ENCODE data around the gene ABCB8. TPM values are rescaled to one million over a fixed set of nuclear protein-coding genes. Genes with fewer than 3 reads are reported as not detected.
"Not testable (repeated sequence)": the region's sequence is repeated elsewhere in the genome, so short reads cannot be mapped to it uniquely, and the experiment has no call there.

ABCB8 gene
- total RNA-seq, 1 donor, result 27.5 TPM

DNA sequence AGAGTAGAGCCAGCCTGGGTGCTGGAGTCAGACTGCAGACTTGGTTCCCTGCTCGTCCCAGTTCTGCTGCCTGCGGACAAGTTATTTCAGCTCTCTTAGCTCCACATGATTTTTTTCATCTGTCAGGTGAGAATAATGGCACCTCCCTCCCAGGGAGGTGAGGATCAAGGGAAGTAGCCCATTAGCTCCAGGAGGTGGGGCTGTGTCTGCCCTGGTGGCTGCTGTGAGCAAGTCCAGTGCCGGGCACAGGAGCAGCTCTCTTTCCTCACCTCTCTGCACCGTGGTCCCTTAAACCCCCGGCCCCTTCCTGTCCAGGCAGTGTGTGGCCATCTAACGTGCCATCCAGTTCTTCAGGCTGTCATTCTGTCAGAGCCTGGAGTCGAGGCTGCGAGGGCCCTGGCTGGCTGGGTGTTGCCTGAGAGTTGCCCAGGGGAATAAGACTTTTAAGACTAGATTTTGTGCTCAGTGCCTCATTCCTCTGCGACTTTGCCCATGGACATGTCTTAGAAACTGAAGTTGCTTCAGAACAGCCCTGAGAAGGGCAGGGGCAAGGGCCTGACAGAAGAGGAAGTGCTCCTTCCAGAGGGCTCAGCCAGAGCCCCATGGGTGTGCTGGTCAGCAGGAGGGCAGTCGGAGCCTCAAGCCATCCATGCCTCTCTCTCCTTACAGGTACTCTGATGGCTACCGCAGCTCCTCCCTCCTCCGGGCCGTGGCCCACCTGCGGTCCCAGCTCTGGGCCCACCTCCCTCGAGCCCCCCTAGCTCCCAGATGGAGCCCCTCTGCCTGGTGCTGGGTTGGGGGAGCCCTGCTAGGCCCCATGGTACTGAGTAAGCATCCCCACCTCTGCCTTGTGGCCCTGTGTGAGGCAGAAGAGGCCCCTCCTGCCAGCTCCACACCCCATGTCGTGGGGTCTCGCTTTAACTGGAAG lies 5.0 kb downstream of the ABCB8 start:
- no peak for DNase-seq (ENCODE audit: low read depth in 2 of 3, low spot score in 2 of 3)

DNA sequence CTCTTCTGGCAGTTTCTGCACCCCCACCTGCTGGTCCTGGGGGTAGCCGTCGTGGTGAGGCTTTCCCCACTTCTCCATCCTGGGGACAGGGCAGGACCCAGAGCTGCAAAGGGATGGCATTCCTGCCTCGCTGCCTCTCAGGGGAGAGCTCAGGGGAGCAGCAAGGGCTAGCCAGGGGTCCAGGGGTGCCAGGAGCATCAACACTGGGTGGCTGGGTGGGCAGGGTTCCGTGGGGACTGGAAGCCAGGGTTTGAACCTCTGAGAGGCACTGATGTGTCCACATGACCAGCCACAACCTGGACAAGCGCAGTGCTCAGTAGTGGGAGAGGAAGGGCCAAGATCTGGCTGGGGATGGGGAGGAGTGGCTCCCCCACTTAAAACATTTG lies 5.6 kb downstream of the ABCB8 start:
- no peak for DNase-seq (ENCODE audit: low read depth in 2 of 3, low spot score in 2 of 3)

GRCh38 chr7:151034312-151035025 lies 6.2 kb downstream of the ABCB8 start:
- no peak for DNase-seq (ENCODE audit: low read depth in 2 of 3, low spot score in 2 of 3)

DNA sequence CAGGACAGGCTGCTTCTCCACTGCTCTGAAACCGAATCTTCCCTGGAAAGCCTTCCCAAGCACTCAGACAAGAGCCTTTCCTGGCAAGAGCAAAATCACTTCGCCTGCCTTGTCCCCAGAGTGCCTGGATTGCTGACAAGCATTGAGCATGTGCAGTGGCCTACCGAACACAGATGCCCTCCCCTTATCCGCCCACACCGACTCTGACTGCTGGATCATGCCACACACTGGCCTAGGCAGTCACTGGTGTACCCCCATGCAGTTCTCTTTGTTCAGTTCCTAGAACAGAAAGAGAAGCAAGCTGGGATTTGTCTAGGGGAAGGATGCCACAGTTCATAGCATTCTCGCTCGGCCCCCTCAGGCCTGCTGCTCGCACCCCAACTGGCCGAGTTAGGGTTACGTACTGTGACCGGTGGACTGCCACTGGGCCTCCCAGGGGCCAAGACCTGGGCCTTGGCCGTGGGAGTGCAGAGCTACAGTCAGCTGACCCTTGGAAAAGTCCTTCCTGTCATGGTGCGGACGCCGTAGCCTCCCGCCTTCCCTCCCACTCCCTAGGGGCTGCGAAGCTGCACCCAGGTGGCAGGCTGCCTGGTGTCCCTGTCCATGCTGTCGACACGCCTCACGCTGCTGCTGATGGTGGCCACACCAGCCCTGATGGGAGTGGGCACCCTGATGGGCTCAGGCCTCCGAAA lies 6.9 kb downstream of the ABCB8 start:
- DNase-seq (ENCODE audit: low read depth in 2 of 3, low spot score in 2 of 3), result no peak

DNA sequence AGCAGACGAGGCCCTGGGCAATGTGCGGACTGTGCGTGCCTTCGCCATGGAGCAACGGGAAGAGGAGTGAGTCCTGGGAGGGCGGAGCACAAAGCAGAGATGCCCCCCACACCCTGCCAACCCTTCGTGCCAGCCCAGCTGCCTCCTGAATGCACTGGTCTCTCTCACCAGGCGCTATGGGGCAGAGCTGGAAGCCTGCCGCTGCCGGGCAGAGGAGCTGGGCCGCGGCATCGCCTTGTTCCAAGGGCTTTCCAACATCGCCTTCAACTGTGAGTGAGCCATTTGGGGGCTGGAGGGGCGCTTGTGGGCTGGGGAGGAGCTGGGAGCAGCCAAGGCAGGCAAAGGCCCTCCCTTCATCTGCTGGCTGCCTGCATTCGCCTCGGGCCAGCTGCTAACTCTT lies 7.7 kb downstream of the ABCB8 start:
- no peak for DNase-seq (ENCODE audit: low read depth in 2 of 3, low spot score in 2 of 3)

GRCh38 chr7:151038951-151039849 lies 10.9 kb downstream of the ABCB8 start:
- peak in 2 of 3 donors; percentile 77 to 90 for DNase-seq (ENCODE audit: low read depth in 2 of 3, low spot score in 2 of 3)

- DNase-seq (ENCODE audit: low read depth in 2 of 3, low spot score in 2 of 3), result peak in 1 of 3 donors; percentile 22
These were observed 11.7 kb downstream of the ABCB8 start for GRCh38 chr7:151039850-151040548.

DNA sequence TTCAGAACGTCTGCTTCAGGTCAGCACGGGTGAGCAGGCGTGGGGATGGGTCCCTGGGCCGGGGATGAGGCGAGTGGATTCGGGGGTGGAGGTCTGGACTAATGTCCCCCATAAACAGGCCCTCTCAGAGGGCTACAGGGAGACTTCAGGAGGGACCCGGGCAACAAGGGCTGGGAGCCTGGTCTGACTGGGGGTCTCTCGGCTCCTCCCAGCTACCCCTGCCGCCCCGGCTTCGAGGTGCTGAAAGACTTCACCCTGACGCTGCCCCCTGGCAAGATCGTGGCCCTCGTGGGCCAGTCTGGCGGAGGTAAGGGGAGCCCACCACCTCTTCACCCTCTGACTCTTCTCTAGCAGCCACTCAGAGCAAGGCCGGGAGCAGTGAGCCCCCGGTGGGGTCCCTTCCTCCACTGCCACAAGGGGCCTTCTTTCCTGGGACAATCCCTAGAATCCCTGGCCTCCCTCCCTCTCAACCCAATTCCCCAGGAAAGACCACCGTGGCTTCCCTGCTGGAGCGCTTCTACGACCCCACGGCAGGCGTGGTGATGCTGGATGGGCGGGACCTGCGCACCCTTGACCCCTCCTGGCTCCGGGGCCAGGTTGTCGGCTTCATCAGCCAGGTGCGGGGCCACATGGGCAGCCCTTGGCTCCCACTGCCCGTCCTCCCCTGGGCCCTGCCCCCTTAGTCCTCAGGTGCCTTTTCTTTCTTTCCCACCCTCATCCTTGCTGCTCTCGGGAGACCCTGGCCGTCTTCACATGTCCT lies 12.5 kb downstream of the ABCB8 start:
- no peak for DNase-seq (ENCODE audit: low read depth in 2 of 3, low spot score in 2 of 3)

DNA sequence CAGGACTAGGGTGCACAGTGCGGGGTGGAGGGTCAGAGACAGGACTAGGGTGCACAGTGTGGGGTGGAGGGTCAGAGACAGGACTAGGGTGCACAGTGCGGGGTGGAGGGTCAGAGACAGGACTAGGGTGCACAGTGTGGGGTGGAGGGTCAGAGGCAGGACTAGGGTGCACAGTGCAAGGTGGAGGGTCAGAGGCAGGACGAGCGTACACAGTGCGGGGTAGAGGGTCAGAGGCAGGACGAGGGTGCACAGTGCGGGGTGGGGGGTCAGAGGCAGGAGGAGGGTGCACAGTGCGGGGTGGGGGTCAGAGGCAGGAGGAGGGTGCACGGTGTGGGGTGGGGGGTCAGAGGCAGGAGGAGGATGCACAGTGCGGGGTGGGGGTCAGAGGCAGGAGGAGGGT lies 15.2 kb downstream of the ABCB8 start:
- DNase-seq (ENCODE audit: low read depth in 2 of 3, low spot score in 2 of 3), result not testable (repeated sequence)

DNA sequence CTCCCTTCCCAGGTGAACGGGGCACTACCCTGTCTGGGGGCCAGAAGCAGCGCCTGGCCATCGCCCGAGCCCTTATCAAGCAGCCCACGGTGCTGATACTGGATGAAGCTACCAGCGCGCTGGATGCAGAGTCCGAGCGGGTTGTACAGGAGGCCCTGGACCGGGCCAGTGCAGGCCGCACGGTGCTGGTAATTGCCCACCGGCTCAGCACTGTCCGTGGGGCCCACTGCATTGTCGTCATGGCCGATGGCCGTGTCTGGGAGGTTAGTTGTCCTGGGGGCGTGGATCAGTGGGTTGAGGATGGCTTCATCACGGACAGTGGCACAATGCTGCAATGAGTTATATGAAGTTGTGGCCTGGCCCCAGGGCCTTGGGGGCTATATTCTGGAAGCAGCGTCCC lies 15.7 kb downstream of the ABCB8 start:
- no peak for DNase-seq (ENCODE audit: low read depth in 2 of 3, low spot score in 2 of 3)

DNA sequence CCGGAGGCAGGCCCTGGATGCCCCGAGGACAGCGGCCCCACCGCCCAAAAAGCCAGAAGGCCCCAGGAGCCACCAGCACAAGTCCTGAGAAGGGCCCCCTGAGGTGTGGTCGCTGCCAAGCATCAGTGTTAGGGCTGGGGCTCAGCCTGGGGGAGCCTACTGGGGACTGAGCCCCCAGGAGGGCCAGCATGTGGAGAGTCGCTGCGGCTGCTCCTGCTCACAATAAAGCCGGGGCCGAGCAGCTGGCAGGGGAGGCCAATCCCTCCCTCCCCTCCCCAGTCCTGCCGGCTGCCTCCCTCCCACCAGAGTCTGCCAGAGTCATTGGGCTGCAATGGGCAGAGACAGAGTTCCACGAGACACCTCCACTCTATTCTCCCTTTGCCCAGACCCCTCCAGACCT lies 17.0 kb downstream of the ABCB8 start:
- no peak for DNase-seq (ENCODE audit: low read depth in 2 of 3, low spot score in 2 of 3)

- no peak for DNase-seq (ENCODE audit: low read depth in 2 of 3, low spot score in 2 of 3)
These were observed 17.7 kb downstream of the ABCB8 start for GRCh38 chr7:151045967-151046366.

DNA sequence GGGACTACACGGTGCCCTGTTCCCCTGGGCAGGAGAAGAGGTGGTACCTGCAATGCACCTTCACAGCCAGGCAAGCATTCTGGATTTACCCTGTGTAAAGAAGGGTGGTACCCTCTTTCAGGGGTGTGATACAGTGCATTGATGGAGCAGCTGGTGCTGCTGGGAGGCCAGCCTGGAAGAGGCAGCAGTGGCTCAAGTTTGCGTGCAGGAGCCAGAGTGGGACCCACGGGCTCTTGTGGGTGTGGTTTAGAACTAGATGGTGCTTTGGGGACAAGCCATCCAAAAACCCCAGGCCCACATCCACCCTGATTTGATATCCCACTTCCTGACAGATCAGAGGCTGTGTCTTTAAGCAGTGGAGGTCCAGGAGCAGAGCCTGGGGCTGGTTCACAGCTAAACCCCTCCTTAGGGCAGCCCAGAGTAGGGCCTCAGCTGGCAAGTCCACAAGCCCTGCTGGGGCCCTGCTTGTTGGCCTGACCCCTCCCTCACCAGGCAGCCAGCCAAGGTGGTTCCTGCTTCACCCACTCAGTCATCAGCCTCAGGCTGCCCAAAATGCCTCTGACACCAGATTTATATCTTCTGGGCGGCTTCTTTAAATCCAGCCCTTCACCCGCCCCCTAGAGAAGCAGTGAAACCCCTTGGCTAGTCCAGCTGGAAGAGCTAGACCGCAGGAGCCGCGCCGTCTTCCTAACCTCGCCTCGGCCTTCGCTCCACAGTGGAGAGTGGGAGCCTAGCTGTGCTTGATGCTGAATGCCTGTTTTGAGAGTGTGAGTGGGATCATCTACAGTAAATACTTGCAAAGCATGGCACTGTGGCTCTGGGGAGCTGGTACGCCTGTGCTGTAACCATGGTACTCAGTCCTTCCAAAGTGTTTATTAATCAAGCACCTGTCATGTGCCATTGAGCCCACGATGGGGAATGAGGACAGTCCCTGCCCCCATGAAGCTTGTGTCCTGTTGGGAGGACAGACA lies 18.6 kb downstream of the ABCB8 start:
- DNase-seq (ENCODE audit: low read depth in 2 of 3, low spot score in 2 of 3), result peak in 2 of 3 donors; percentile 59 to 78

DNA sequence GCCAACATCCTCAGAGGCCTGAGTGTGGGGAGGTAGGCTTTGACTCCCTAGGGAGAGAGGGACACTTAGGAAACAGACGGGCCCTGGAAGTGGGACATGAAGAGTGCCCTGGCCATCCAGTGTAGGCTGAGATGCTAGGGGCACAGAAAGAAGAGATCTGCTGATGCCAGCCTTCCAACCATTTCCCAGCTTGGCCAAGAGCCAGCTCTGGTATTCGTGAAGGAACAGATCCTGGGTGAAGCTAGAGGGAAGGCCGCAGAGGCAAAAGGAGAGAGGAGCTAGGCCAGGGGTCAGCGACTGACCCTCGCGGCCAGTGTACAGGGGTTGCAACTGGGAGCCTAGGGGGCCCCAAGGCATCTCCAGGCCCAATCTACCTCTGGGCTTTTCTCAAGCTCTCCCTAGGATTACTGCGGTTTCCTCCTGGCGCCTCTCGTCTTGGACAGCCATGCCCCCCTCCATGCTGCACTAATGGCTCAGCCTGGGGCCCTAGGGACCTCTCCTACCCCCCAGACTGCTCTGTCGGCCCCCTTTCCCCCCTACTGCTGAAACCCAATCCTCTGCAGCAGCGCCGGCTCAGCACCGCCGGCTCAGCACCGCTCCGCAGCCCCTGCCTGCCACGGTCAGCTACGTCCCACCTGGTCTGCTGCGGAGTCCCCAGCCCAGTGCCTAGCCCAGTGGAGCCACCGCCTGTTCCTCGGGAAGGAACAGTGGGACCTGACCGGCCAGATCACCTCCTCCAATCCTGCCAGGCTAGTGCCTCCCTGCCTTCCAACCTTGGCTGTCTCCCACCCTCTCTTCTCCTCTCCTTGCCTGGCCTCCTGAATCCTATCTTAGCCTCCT lies 19.9 kb downstream of the ABCB8 start, which contains the start of gene ASIC3:
ASIC3 (plus strand) TSS at position 556 of the 840 bp plus-strand sequence. CDS start 355 bp downstream, outside the sequence.
- DNase-seq (ENCODE audit: low read depth in 2 of 3, low spot score in 2 of 3), result no peak

GRCh38 chr7:151048911-151049463 lies 20.7 kb downstream of the ABCB8 start:
- DNase-seq (ENCODE audit: low read depth in 2 of 3, low spot score in 2 of 3), result no peak

DNA sequence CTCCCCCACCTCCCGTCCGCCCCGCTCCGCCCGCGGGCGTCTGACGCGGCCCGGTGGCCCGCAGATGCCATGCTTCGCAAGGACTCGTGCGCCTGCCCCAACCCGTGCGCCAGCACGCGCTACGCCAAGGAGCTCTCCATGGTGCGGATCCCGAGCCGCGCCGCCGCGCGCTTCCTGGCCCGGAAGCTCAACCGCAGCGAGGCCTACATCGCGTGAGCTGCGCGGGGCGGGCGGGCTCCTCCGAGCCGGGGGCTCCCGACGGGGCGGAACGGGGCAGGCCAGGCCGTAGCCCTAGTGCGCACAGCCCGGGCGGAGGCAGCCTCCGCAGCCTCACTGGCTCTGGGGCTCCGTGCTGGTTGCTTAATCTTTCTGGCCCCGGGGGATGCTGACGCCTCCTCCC lies 22.9 kb downstream of the ABCB8 start:
- peak; percentile 43 to 88 (median 78) for DNase-seq (ENCODE audit: low read depth in 2 of 3, low spot score in 2 of 3)
